K562 (cell line): Measurements from ENCODE around the gene KRTAP5-4. TPM values are rescaled to one million over a fixed set of nuclear protein-coding genes. Genes with fewer than 3 reads are reported as not detected.

Experiments
- ATAC-seq: fragments of 200-7000 bp; cut with Tn5 transposase; 3 replicates; pipeline ENCODE4 v1.9.1; 2020; ENCODE audit warnings: moderate library complexity
- BruUV-seq: library from RNA; stranded (reverse); fragments of 400-500 nt; replicated peaks from 2 replicates; lab custom pipeline; 2021; lab: Mats Ljungman, UMichigan
- CTCF ChIA-PET: fragments of 300-600 bp; formaldehyde crosslinking; extraction: SDS; loops from one replicate; lab custom pipeline; 2021; ENCODE audit warnings: low intra/inter-chr PET ratio; lab: Yijun Ruan, JAX
- POLR2A ChIA-PET: fragments of 300-600, 350-650 bp; sonication (Branson Sonifier 250); formaldehyde crosslinking; extraction: SDS; loops from one replicate; lab custom pipeline; 2021; ENCODE audit warnings: antibody characterized with exemption, inconsistent platforms; lab: Yijun Ruan, JAX
- DNase-seq, 4 experiments: peaks; one replicate each; pipeline versions ENCODE4 v3.0.0 to v3.0.0-alpha.2; 2011 to 2018; ENCODE audit warnings: low spot score in 3 of 4, mixed read lengths in 3 of 4; ENCODE audit errors: extremely low read depth in 1 of 4
- FAIRE-seq: peaks from 2 replicates; lab custom pipeline; 2011; peaks lifted over from hg19 to GRCh38; lab: Jason Lieb, UNC
- H2AFZ ChIP-seq: 2 replicates; pipeline ENCODE4 v1.6.0; 2011; ENCODE audit warnings: low read depth, low read length, control low read depth, inconsistent platforms
- H3K27ac ChIP-seq: fragments of 200-600 bp; 3 replicates; pipeline ENCODE4 v1.8.0; 2011; ENCODE audit warnings: low read depth, mild to moderate bottlenecking, control low read depth, inconsistent platforms, low read length, moderate library complexity, mixed read lengths; ENCODE audit errors: extremely low read depth
- H3K27me3 ChIP-seq, 2 experiments: fragments of 300-600 bp in 1 of 2; 2 replicates in 1 of 2; 3 replicates in 1 of 2; pipeline versions ENCODE4 v1.6.0 to v1.8.0; 2011; ENCODE audit warnings: inconsistent platforms in 2 of 2, low read length in 2 of 2, mild to moderate bottlenecking in 1 of 2, mixed read lengths in 1 of 2, moderate library complexity in 1 of 2; ENCODE audit not compliant: control insufficient read depth in 2 of 2, insufficient read depth in 2 of 2
- H3K36me3 ChIP-seq: fragments of 300-600 bp; 3 replicates; pipeline ENCODE4 v1.8.0; 2011; ENCODE audit warnings: mild to moderate bottlenecking, low read length, inconsistent platforms; ENCODE audit not compliant: control insufficient read depth, insufficient read depth
- H3K4me1 ChIP-seq, 2 experiments: fragments of 200-600 bp in 1 of 2; replicated peaks in 1 of 2; 2 replicates in 1 of 2; 3 replicates in 1 of 2; pipeline versions ENCODE4 v1.5.1 to v1.8.0; 2011; ENCODE audit warnings: inconsistent platforms in 2 of 2, low read length in 2 of 2, mild to moderate bottlenecking in 1 of 2, mixed read lengths in 1 of 2, moderate library complexity in 1 of 2; ENCODE audit not compliant: control insufficient read depth in 2 of 2, insufficient read depth in 2 of 2
- H3K4me2 ChIP-seq: 2 replicates; pipeline ENCODE4 v1.6.1; 2011; ENCODE audit warnings: low read length, control low read depth, inconsistent platforms, mixed read lengths; ENCODE audit not compliant: insufficient read depth
- H3K4me3 ChIP-seq: fragments of 200-600 bp; sonication (generic), shearing (Covaris generic); 2 replicates; pipeline ENCODE4 v1.5.1; 2016; ENCODE audit warnings: control low read depth, inconsistent platforms
- H3K79me2 ChIP-seq: fragments of 200-600 bp; 3 replicates; pipeline ENCODE4 v1.8.0; 2011; ENCODE audit warnings: low read length, inconsistent platforms; ENCODE audit not compliant: control insufficient read depth, insufficient read depth
- H3K9ac ChIP-seq, 2 experiments: 2 replicates each; pipeline versions ENCODE4 v1.6.0 to v1.6.1; 2011; ENCODE audit warnings: low read depth in 2 of 2, low read length in 2 of 2, control low read depth in 1 of 2, inconsistent platforms in 1 of 2, mild to moderate bottlenecking in 1 of 2, mixed read lengths in 1 of 2; ENCODE audit not compliant: insufficient read depth in 1 of 2
- H3K9me1 ChIP-seq: one replicate; pipeline ENCODE4 v1.6.0; 2011; ENCODE audit warnings: inconsistent platforms, mild to moderate bottlenecking, low read length, moderate library complexity; ENCODE audit not compliant: control insufficient read depth, insufficient read depth
- H3K9me3 ChIP-seq: replicated peaks from 2 replicates; pipeline ENCODE4 v1.5.1; 2011; ENCODE audit warnings: low read depth, low read length, inconsistent platforms; ENCODE audit not compliant: control insufficient read depth, insufficient read depth
- H4K20me1 ChIP-seq: replicated peaks from 2 replicates; pipeline ENCODE4 v1.6.1; 2011; ENCODE audit warnings: low read length, inconsistent platforms, mixed read lengths; ENCODE audit not compliant: control insufficient read depth, insufficient read depth
- CREBBP ChIP-seq: IDR thresholded peaks from one replicate; pipeline ENCODE4 v1.6.1; 2012; ENCODE audit warnings: low read depth, mild to moderate bottlenecking, control low read depth, inconsistent platforms, low read length
- IRF9 ChIP-seq: fragments of 450-650 bp; IDR thresholded peaks from 2 replicates; pipeline ENCODE4 v1.6.1; 2016; ENCODE audit warnings: missing biosample characterization, missing genetic modification characterization
- KLF13 ChIP-seq: fragments of 450-650 bp; IDR thresholded peaks from 2 replicates; pipeline ENCODE4 v1.6.1; 2016; ENCODE audit warnings: missing genetic modification characterization, low read depth, mild to moderate bottlenecking, missing compliant biosample characterization, moderate library complexity, borderline replicate concordance
- NFRKB ChIP-seq: fragments of 450-650 bp; IDR thresholded peaks from 2 replicates; pipeline ENCODE4 v1.6.1; 2016; ENCODE audit warnings: low read depth
- ZBTB5 ChIP-seq: fragments of 450-650 bp; IDR thresholded peaks from 2 replicates; pipeline ENCODE4 v1.6.1; 2017; ENCODE audit warnings: antibody characterized with exemption
- ZNF609 ChIP-seq: sonication (generic); formaldehyde crosslinking; IDR thresholded peaks from 2 replicates; pipeline ENCODE4 v1.8.1; 2023; ENCODE audit warnings: missing genetic modification reagents, mild to moderate bottlenecking, borderline replicate concordance
- ZNF644 ChIP-seq: fragments of 200-800 bp; sonication (Bioruptor generic); IDR thresholded peaks from 2 replicates; pipeline ENCODE4 v1.6.1; 2016; ENCODE audit warnings: low read depth, missing genetic modification characterization, missing compliant biosample characterization
- WGBS: fragments of 100-300 bp; shearing (Covaris generic); methylation state at CpG from one replicate; pipeline ENCODE4 v1.1.6; 2016; ENCODE audit warnings: low coverage, mixed read lengths; ENCODE audit not compliant: insufficient coverage; ENCODE audit errors: missing lambda C conversion rate; 5-methylcytosine and 5-hydroxymethylcytosine counted together
- in situ Hi-C: fragments of 300-500 bp; cut with MboI; formaldehyde crosslinking; loops from 4 replicates; pipeline ENCODE4 v1.15.0; 2018; ENCODE audit warnings: inconsistent platforms, mixed read lengths
- intact Hi-C: fragments of 100-400 bp; cut with micrococcal nuclease; formaldehyde crosslinking; loops from 2 replicates; pipeline ENCODE4 v1.14.2; 2022
- polyA plus RNA-seq, 8 experiments: library from polyadenylated mRNA; depleted of rRNA in 4 of 8; stranded (reverse) in 5 of 8; unstranded in 3 of 8; fragments of >200 nt; fragmentation: Nextera tagmentation in 2 of 8; fragmentation: Illumina TruSeq in 1 of 8; extraction: Ambion mirVana in 2 of 8; extraction: Trizol in 1 of 8; gene quantifications; 2 replicates each; pipeline versions ENCODE4 v1.2.1 to v1.2.3, GENCODE V29; 2011 to 2014; ENCODE audit warnings: inconsistent platforms in 1 of 8, missing spikeins in 1 of 8
- total RNA-seq, 7 experiments: library from RNA; depleted of rRNA in 6 of 7; stranded (reverse); fragments of >200 nt in 6 of 7; fragmentation: Illumina TruSeq in 2 of 7; extraction: Trizol in 2 of 7; gene quantifications; 2 replicates each; pipeline versions ENCODE4 v1.2.1 to v1.2.3, GENCODE V29; 2011 to 2021; ENCODE audit warnings: low replicate concordance in 1 of 7

KRTAP5-4 gene
- total and polyA plus RNA-seq, 9 of the 15 experiments (the other 6 are each of a cell fraction or from before 2014, with no cell fraction given): not detected

GRCh38 chr11:1667121-1667850 is 45.3 kb upstream of the KRTAP5-4 start:
- in situ Hi-C loops: no loop called here
- no TSS peak for BruUV-seq
- DNase-seq (no peak), FAIRE-seq (no peak)
- CTCF ChIA-PET: no interaction called here
- Histone ChIP-seq H3K4me3 (no peak overlapping the region), H3K9me3 (no peaks in the 10 kb centered on the region)
- TF ChIP-seq NFRKB (no peak), KLF13 (tag) (no peak), IRF9 (tag) (no peak), ZNF609 (CRISPR knock-in tag) (no peak), ZNF644 (no peak), ZBTB5 (no peak), CREBBP (no peak)
- TF ChIP-seq, all 486 proteins: peak for 0
- H3K9me1 ChIP-seq: peaks cover 2% of the 10 kb centered on the region
- 0 out of 2 replicates have a peak, but pooled peaks cover 9% of the 10 kb centered on the region for H4K20me1 ChIP-seq
- no peak overlapping the region for H3K27ac ChIP-seq
- no peak overlapping the region for H3K4me2 ChIP-seq
- no peak overlapping the region for H3K9ac ChIP-seq
- no peak for ATAC-seq
- no peaks in the 10 kb centered on the region for H3K4me1 ChIP-seq
- 8% methylated on average over 20 of the region's 24 CpGs for WGBS
- POLR2A ChIA-PET: no interaction called here
- no peaks in the 10 kb centered on the region for H3K79me2 ChIP-seq
- H3K27me3 ChIP-seq: peaks cover 17 to 38% of the 10 kb centered on the region in 2 experiments; a peak in 4 of 5 replicates
- no peaks in the 10 kb centered on the region for H3K36me3 ChIP-seq
- intact Hi-C loops: no loop called here
- H2AFZ ChIP-seq: no peak overlapping the region
